SK-N-SH (cell line): ENCODE results near the gene RFX1. TPM values are rescaled to one million over a fixed set of nuclear protein-coding genes. Genes with fewer than 3 reads are reported as not detected.

Experiments used
- CTCF ChIA-PET: fragments of 300-600, 350-600 bp; formaldehyde crosslinking; extraction: SDS; loops from one replicate; lab custom pipeline; 2021; lab: Yijun Ruan, JAX
- POLR2A ChIA-PET: fragments of 350-600 bp; sonication (Branson Sonifier 250); formaldehyde crosslinking; extraction: SDS; loops from one replicate; lab custom pipeline; 2020; ENCODE audit warnings: antibody characterized with exemption, inconsistent platforms; lab: Yijun Ruan, JAX
- DNase-seq: peaks from one replicate; pipeline ENCODE4 v3.0.0; 2012
- H2AFZ ChIP-seq: fragments of 200-600 bp; sonication (generic); 2 replicates; pipeline ENCODE4 v1.8.1; 2016; ENCODE audit warnings: antibody characterized with exemption, mild to moderate bottlenecking, low read depth
- H3F3A ChIP-seq: fragments of 200-600 bp; sonication (generic); replicated peaks from 2 replicates; pipeline ENCODE3; 2016; ENCODE audit warnings: antibody characterized with exemption, mild to moderate bottlenecking; ENCODE audit not compliant: insufficient read depth
- H3K27ac ChIP-seq, 2 experiments: fragments of 200-500 bp in 1 of 2; fragments of 200-600 bp in 1 of 2; sonication (Bioruptor generic) in 1 of 2; sonication (generic), shearing (Covaris generic) in 1 of 2; 2 replicates each; pipeline versions ENCODE4 v1.5.1 to v1.6.1; 2014 to 2016; ENCODE audit warnings: low read depth in 2 of 2, inconsistent platforms in 1 of 2, low read length in 1 of 2, mild to moderate bottlenecking in 1 of 2, mixed read lengths in 1 of 2
- H3K27me3 ChIP-seq: fragments of 200-600 bp; sonication (generic), shearing (Covaris generic); 2 replicates; pipeline ENCODE4 v1.6.1; 2016; ENCODE audit warnings: mixed run types; ENCODE audit not compliant: insufficient read depth
- H3K36me3 ChIP-seq, 2 experiments: fragments of 200-500 bp in 1 of 2; fragments of 200-600 bp in 1 of 2; sonication (Bioruptor generic) in 1 of 2; sonication (generic) in 1 of 2; replicated peaks in 1 of 2; 2 replicates each; pipeline versions ENCODE3 to v1.5.1; 2014 to 2016; ENCODE audit warnings: low read length in 1 of 2, mild to moderate bottlenecking in 1 of 2; ENCODE audit not compliant: insufficient read depth in 2 of 2, control insufficient read depth in 1 of 2
- H3K4me1 ChIP-seq, 2 experiments: fragments of 200-500 bp in 1 of 2; fragments of 200-600 bp in 1 of 2; sonication (Bioruptor generic) in 1 of 2; sonication (generic), shearing (Covaris generic) in 1 of 2; 2 replicates each; pipeline versions ENCODE4 v1.5.1 to v1.6.1; 2014 to 2016; ENCODE audit warnings: low read depth in 1 of 2, low read length in 1 of 2, mixed run types in 1 of 2; ENCODE audit not compliant: insufficient read depth in 2 of 2, control insufficient read depth in 1 of 2
- H3K4me2 ChIP-seq: fragments of 200-600 bp; sonication (generic), shearing (Covaris generic); 2 replicates; pipeline ENCODE4 v1.6.1; 2017; ENCODE audit warnings: mixed run types
- H3K4me3 ChIP-seq, 2 experiments: fragments of 200-500 bp in 1 of 2; fragments of 200-600 bp in 1 of 2; sonication (Bioruptor generic) in 1 of 2; sonication (generic), shearing (Covaris generic) in 1 of 2; 2 replicates each; pipeline versions ENCODE4 v1.5.1 to v1.8.1; 2014 to 2016; ENCODE audit warnings: low read depth in 2 of 2, inconsistent platforms in 1 of 2, low read length in 1 of 2, mild to moderate bottlenecking in 1 of 2, mixed read lengths in 1 of 2, moderate library complexity in 1 of 2
- H3K79me2 ChIP-seq: fragments of 200-600 bp; sonication (generic); 2 replicates; pipeline ENCODE4 v1.8.1; 2017; ENCODE audit warnings: mild to moderate bottlenecking; ENCODE audit not compliant: insufficient read depth
- H3K9ac ChIP-seq: fragments of 200-600 bp; sonication (generic); 2 replicates; pipeline ENCODE4 v1.6.1; 2017; ENCODE audit warnings: mixed run types
- H3K9me2 ChIP-seq: fragments of 200-600 bp; sonication (generic); 2 replicates; pipeline ENCODE4 v1.6.1; 2017; ENCODE audit warnings: mixed run types
- H3K9me3 ChIP-seq: fragments of 200-600 bp; sonication (generic); 2 replicates; pipeline ENCODE4 v1.6.1; 2017; ENCODE audit warnings: mixed run types, mild to moderate bottlenecking, moderate library complexity
- H4K20me1 ChIP-seq: fragments of 200-600 bp; sonication (generic); 2 replicates; pipeline ENCODE4 v1.6.1; 2017; ENCODE audit warnings: mild to moderate bottlenecking, mixed run types; ENCODE audit not compliant: insufficient read depth
- ELF1 ChIP-seq: IDR thresholded peaks from 2 replicates; pipeline ENCODE4 v1.4.0; 2012
- EZH2phosphoT487 ChIP-seq: fragments of 200-600 bp; sonication (generic); IDR thresholded peaks from 2 replicates; pipeline ENCODE4 v1.6.1; 2017; ENCODE audit warnings: low read depth, mixed run types, mild to moderate bottlenecking, antibody characterized with exemption, moderate library complexity, borderline replicate concordance
- FOXJ3 ChIP-seq: sonication (generic); formaldehyde crosslinking; IDR thresholded peaks from 2 replicates; pipeline ENCODE4 v1.5.1; 2020; ENCODE audit warnings: mild to moderate bottlenecking, missing genetic modification reagents
- FOXM1 ChIP-seq: IDR thresholded peaks from 2 replicates; pipeline ENCODE4 v1.4.0; 2012; ENCODE audit warnings: low read depth, mild to moderate bottlenecking
- GABPA ChIP-seq: IDR thresholded peaks from 2 replicates; pipeline ENCODE4 v1.4.0; 2012; ENCODE audit warnings: low read depth, mild to moderate bottlenecking
- GATA2 ChIP-seq: sonication (generic); formaldehyde crosslinking; IDR thresholded peaks from 2 replicates; pipeline ENCODE4 v1.5.0; 2020; ENCODE audit warnings: mild to moderate bottlenecking, missing genetic modification reagents
- IRF3 ChIP-seq: fragments of 150-350 bp; IDR thresholded peaks from 2 replicates; pipeline ENCODE4 v1.6.1; 2016; ENCODE audit warnings: mild to moderate bottlenecking, low read depth, low read length
- JUND ChIP-seq: IDR thresholded peaks from 2 replicates; pipeline ENCODE4 v1.4.0; 2012
- MXI1 ChIP-seq: IDR thresholded peaks from 2 replicates; pipeline ENCODE4 v1.6.1; 2012; ENCODE audit warnings: mild to moderate bottlenecking, low read depth, low read length, improper control_type of control experiment
- NFIC ChIP-seq: IDR thresholded peaks from 2 replicates; pipeline ENCODE4 v1.4.0; 2012; ENCODE audit warnings: borderline replicate concordance
- POLR2AphosphoS5 ChIP-seq: IDR thresholded peaks from 2 replicates; pipeline ENCODE4 v1.6.1; 2012; ENCODE audit warnings: low read depth, low read length
- RCOR1 ChIP-seq: fragments of 150-350 bp; IDR thresholded peaks from 2 replicates; pipeline ENCODE4 v1.6.1; 2017; ENCODE audit warnings: antibody characterized with exemption, low read length
- RFX5 ChIP-seq: IDR thresholded peaks from 2 replicates; pipeline ENCODE4 v1.6.1; 2012; ENCODE audit warnings: mild to moderate bottlenecking, improper control_type of control experiment, low read length
- RXRA ChIP-seq: IDR thresholded peaks from 2 replicates; pipeline ENCODE4 v1.4.0; 2012; ENCODE audit warnings: low read depth, mild to moderate bottlenecking, borderline replicate concordance
- SIN3A ChIP-seq: IDR thresholded peaks from 2 replicates; pipeline ENCODE4 v1.6.1; 2012; ENCODE audit warnings: low read depth, mild to moderate bottlenecking, low read length, moderate library complexity, borderline replicate concordance
- TAF1 ChIP-seq: IDR thresholded peaks from 2 replicates; pipeline ENCODE4 v1.6.1; 2012; ENCODE audit warnings: low read depth, mild to moderate bottlenecking, low read length, moderate library complexity, borderline replicate concordance
- TCF12 ChIP-seq: IDR thresholded peaks from 2 replicates; pipeline ENCODE4 v1.4.0; 2012
- USF1 ChIP-seq: IDR thresholded peaks from 2 replicates; pipeline ENCODE4 v1.4.0; 2012; ENCODE audit warnings: low read depth, borderline replicate concordance
- YY1 ChIP-seq: IDR thresholded peaks from 2 replicates; pipeline ENCODE4 v1.4.0; 2012; ENCODE audit warnings: low read depth, mild to moderate bottlenecking
- WGBS: methylation state at CpG from one replicate; pipeline ENCODE4 v1.1.6; 2017; ENCODE audit warnings: low lambda C conversion rate; 5-methylcytosine and 5-hydroxymethylcytosine counted together
- polyA plus RNA-seq, 3 experiments: library from polyadenylated mRNA; depleted of rRNA; stranded (reverse); fragments of >200 nt; gene quantifications; 2 replicates each; pipeline ENCODE4 v1.2.3, GENCODE V29; 2012
- TF ChIP-seq, protein P1 (sequence below): fragments of 150-350 bp; IDR thresholded peaks from 2 replicates; pipeline ENCODE4 v1.6.1; 2017; ENCODE audit warnings: antibody characterized with exemption, low read length, low read depth, borderline replicate concordance

Gene RFX1
- polyA plus RNA-seq, 1 of the 3 experiments (the other 2 are of a cell fraction) = 1.5 TPM

DNA sequence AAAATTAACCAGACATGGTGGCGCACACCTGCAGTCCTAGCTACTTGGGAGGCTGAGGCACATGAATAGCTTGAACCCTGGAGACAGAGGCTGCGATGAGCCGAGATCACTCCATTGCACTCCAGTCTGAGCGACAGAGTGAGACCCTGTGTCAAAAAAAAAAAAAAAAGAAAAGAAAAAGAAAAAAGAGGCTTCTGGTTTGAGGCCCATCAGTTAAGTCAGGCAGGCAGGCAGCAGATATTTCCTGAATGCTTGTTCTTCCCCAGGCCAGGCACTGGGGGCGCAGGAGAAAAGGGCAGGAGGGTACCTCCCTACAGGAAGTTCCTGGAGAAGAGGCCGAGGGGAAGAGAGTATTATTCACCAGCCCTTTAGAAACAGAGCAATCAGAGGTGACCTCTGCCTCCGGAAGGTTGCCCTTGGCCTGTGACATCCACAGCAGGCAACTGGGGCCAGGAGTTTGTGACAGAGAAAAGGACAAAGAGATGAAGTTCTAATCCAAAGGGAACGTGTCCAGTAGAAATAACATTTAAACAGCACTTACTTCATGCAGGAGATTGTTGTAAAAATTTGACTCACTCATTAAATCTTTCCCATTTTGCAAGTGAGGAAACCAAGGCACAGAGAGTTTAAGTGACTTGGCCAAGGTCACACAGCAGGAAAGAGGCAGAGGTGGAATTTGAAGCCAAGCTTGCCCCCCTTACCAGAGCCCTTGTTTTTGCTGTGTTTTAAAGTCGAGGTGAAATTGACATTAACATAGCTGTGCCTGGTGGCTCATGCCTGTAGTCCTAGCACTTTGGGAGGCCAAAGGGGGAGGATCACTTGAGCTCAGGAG lies 17.5 kb upstream of the RFX1 start (continued):
- TF ChIP-seq TAF1 = no peak
- peak; percentile 68; the same call in 1 of the 2 replicates for TF ChIP-seq ELF1
- TF ChIP-seq EZH2phosphoT487 = no peak
- no peak for TF ChIP-seq RCOR1
- TF ChIP-seq RFX5 = no peak
- TF ChIP-seq POLR2AphosphoS5 = peak; percentile 29; the same call in 1 of the 2 replicates
- no peak for TF ChIP-seq YY1
- no peak for TF ChIP-seq NFIC
- TF ChIP-seq JUND = no peak
- TF ChIP-seq, protein P1, sequence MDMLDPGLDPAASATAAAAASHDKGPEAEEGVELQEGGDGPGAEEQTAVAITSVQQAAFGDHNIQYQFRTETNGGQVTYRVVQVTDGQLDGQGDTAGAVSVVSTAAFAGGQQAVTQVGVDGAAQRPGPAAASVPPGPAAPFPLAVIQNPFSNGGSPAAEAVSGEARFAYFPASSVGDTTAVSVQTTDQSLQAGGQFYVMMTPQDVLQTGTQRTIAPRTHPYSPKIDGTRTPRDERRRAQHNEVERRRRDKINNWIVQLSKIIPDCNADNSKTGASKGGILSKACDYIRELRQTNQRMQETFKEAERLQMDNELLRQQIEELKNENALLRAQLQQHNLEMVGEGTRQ = no peak
- no peak for TF ChIP-seq GATA2 (CRISPR knock-in tag)
- peak; percentile 39; the same call in 1 of the 2 replicates for TF ChIP-seq GABPA
- no peak for TF ChIP-seq TCF12

- no peaks in the 10 kb centered on the region for H3K27me3 ChIP-seq
- WGBS = 81% methylated on average over 4 of the region's 4 CpGs
- POLR2A ChIA-PET = no interaction called here
- peaks cover 0 to 4% of the 10 kb centered on the region in 2 experiments; a peak in 2 of 4 replicates for H3K4me1 ChIP-seq
- H3K9me3 ChIP-seq = no peaks in the 10 kb centered on the region
- no peak overlapping the region for H3K4me2 ChIP-seq
- H3K36me3 ChIP-seq = no peaks in the 10 kb centered on the region
- H3K9ac ChIP-seq = no peak overlapping the region
- no peak for DNase-seq
- H3F3A ChIP-seq = peaks cover 13% of the 10 kb centered on the region
- no peaks in the 10 kb centered on the region for H3K9me2 ChIP-seq
- no peaks in the 10 kb centered on the region for H3K79me2 ChIP-seq
- no peaks in the 10 kb centered on the region for H4K20me1 ChIP-seq
- no peak overlapping the region; the same call in 1 of the 2 replicates for H2AFZ ChIP-seq
- H3K4me3 ChIP-seq = no peak overlapping the region
- H3K27ac ChIP-seq = no peak overlapping the region
- TF ChIP-seq TAF1 (no peak), EZH2phosphoT487 (no peak), USF1 (no peak), FOXJ3 (CRISPR knock-in tag) (no peak), ELF1 (no peak), POLR2AphosphoS5 (no peak), SIN3A (no peak), RXRA (no peak), IRF3 (no peak), MXI1 (no peak), GATA2 (CRISPR knock-in tag) (no peak), NFIC (no peak), FOXM1 (no peak)
- TF ChIP-seq, protein P1 = no peak
- TF ChIP-seq, all 33 proteins: peak for 0
- CTCF ChIA-PET = interaction anchor here (0.8 to 4.7 kb wide), 11 partner anchors 9 to 143 kb away, joined by 3 to 25 read pairs (median 3); partner anchors contain the start of gene IL27RA
These were observed 16.3 kb upstream of the RFX1 start for GRCh38 chr19:14022469-14022868.
